ENCODE results near the gene BMPR1B.

The BMPR1B gene

GRCh38 chr4:94757192-94758140, at the start of gene BMPR1B:
BMPR1B (plus strand) TSS chr4:94757955; CDS start chr4:95104425, 346,470 bp downstream.
- DNase-seq (ENCODE audit: low spot score) = no peak

GRCh38 chr4:94711635-94712034, 46.1 kb upstream of the BMPR1B start:
- DNase-seq (ENCODE audit: low spot score) = no peak

DNA sequence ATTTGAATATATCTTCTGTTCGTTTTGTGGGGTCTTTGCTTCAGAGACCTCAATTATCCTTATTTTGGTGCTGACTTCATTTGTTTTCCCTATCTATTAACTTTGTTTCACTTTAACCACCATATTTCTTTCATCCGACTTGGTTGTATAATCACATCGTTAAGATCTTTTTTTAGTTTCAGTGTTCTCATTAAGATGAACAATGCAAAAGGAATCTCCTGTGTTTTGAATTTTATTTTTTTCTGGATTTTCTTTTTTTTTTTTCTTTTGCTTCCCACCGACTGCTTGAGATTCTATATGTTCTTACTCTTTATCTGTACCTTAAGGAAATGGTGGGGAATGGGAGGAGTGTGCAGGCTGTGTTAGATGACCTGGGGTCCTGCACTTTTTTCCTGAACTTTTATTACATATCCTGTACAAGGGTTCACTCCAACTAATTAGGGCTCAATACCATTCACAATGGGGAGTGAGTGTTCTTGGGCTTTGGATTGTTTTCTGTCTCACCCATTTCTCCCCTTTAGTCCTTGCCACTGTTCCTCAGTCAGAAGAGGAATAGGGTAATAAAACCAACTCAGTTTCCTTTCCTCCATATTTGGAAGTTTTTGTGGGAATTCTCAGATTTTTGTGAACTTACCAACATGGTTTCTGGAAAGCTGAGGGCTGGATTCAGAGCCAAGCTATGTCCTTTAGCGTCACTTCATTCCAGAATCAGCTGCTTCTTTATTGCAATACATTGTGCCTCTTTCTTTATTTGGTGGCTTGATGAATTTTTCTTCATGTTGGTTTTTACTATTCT, 43.2 kb upstream of the BMPR1B start:
- DNase-seq (ENCODE audit: low spot score) = no peak

DNA sequence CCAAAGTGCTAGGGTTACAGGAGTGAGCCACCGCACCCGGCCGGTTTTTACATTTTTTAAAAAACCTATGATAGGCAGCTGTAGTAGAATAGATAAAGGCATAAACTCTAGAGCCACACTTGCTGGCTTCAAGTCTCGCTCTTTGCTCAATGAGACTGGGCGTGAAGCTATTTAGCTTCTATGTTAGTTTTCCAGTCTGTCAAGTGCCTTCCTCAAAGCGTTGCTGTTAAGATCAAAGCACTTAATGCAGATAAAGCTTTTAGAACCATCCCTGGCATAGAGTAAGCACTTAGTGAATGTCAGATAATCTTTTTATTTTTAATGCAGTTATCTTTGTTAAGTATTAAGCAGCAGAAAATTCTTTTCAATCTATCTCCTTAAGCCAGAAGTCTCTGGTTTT, 42.0 kb upstream of the BMPR1B start:
- DNase-seq (ENCODE audit: low spot score) = no peak

DNA sequence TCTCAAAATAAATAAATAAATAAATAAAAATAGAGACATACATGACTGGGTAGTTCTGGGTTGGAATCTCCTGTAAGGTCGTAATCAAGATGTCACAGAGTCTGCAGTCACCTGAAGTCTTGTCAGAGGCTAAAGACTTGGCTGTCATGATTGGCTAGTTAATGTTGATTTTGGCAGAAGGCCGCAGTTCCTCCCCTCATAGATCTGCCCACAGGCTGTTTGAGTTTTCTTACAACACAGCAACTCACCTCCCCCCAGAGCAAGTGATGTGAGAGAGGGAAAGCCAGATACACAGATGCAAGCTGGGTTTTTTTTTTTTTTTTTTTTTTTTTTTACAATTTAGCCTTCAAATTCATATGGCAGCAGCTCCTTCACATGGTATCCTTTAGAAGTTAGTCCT, 36.4 kb upstream of the BMPR1B start:
- DNase-seq (ENCODE audit: low spot score) = no peak

- DNase-seq (ENCODE audit: low spot score) = no peak
Measured at GRCh38 chr4:94722270-94722669, 35.5 kb upstream of the BMPR1B start.

- peak; percentile 6 for DNase-seq (ENCODE audit: low spot score)
Measured at GRCh38 chr4:94722748-94723147, 35.0 kb upstream of the BMPR1B start.

GRCh38 chr4:94724016-94724790, 33.6 kb upstream of the BMPR1B start:
- no peak for DNase-seq (ENCODE audit: low spot score)

DNA sequence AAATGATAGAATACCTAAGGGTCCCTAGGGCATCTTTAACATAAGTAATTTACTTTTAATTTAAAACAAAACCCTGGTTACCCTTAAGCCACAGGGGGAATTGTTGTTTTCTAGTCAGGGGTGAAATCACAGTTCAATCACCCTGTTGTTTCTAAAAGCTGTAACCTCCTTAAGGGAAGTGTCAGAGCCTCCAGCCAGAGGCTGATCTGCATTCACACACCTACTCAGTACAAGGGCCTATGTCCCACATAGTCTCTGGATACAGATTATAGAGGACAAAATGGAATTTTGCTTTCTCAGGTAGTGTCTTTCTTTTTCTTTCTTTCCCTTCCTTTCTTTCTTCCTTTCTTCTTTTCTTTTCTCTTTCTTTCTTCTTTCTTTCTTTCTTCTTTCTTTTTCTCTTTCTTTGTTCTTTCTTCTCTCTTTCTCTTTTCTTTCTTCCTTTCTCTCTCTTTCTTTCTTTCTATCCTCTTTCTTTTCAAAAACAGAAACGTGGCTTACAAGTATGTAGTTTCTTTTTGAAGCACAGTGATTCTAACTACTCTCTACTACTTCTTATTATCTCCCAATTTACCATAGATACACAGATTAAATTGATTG, 31.1 kb upstream of the BMPR1B start:
- no peak for DNase-seq (ENCODE audit: low spot score)

DNA sequence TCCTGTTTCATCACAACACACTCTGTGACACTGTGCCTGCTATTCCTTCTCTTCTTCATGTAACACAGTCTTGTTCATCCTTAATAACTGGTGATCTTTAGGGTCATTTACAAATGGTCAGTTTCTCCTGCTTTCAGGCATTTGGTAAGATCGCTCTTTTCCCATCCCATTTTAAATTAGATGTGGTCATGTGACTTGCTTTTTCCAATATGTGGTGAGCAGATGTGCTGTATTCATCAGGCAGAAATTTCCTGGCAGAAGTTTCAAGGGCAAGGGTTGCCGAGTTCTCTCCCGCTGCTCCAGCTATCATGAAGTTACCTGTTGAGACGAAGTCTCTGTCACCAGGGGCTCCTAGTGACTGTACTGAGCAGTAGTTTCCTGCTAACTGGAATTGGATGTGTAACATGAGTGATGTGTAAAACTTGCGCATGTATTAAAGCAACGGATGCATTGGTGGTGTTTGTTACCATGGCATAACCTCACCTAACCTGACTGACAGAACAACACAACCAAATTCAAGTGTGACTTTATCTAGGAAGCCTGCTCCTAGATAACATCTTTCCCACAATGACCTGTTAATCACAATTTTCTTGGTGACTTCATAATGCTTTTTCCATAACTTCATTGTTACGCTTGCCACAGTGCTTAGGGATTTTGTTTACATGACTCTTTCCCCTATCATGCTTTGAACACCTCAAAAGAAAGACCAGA, 29.5 kb upstream of the BMPR1B start:
- no peak for DNase-seq (ENCODE audit: low spot score)

DNA sequence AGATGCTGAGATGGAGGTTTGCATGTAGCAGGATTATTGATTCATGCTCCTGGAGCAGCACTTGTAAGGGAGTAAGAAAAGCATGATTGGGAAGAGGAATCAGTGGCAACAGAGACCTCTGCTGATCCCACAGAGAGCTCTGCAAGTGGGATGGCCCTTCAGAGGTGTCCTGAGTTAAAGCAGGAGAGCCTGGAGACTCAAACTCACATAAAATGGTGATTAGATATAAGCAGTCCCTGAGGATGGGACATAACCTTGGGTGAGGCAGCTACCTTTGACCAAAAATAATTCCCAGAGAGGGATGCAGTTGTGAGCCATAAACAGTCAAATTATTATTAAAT, 25.4 kb upstream of the BMPR1B start:
- DNase-seq (ENCODE audit: low spot score) = no peak

GRCh38 chr4:94739741-94740140, 18.0 kb upstream of the BMPR1B start:
- no peak for DNase-seq (ENCODE audit: low spot score)

- no peak for DNase-seq (ENCODE audit: low spot score)
Measured at GRCh38 chr4:94741304-94741703, 16.5 kb upstream of the BMPR1B start.

GRCh38 chr4:94743838-94744237, 13.9 kb upstream of the BMPR1B start:
- no peak for DNase-seq (ENCODE audit: low spot score)

DNA sequence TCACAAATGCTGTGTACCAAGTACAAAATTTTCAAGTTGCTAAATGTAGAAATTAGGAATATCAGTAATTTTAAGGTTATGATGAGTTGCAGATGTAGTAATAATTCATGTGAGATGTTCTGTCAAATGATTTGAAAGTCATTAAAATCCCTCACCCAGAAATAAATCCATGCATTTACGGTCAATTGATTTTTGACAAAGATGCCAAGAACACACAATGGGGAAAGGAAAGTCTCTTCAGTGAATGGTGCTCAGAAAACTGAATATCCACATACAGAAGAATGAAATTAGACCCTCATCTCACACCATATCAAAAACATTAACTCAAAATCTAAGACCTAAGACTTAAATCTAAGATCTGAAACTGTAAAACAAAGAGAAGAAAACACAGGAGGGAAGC, 12.9 kb upstream of the BMPR1B start:
- DNase-seq (ENCODE audit: low spot score) = no peak

GRCh38 chr4:94746746-94747145, 11.0 kb upstream of the BMPR1B start:
- no peak for DNase-seq (ENCODE audit: low spot score)

DNA sequence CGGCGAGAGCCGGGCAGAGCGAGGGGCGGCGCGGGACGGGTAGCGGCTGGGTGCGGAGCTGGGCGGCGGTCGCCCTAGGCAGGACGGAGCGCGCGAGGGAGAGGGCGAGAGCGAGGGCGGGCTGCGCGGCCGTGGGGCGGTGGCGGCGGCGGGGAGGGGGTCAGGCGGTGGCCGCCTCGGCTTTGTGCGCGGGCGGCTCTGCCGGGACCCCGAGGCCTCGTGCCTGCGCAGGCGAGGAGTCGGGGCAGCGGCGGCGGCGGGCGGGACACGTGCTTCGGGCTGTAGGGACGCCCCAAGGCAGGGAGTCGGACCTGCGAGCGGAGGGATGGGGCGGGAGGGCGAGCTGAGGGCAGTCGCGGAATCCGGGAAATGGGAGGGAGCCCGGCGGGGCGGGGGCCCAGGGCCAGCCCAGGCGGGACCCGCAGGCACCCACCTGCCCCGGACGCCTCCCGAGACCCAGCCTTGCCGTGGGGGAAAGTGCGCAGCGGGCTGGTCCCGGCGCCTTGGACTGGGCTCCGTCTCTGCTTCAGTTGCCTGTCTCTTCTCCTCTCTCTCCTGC, 465 bp downstream of the BMPR1B start:
- peak; percentile 5 for DNase-seq (ENCODE audit: low spot score)

- no peak for DNase-seq (ENCODE audit: low spot score)
Measured at GRCh38 chr4:94758700-94759399, 1.1 kb downstream of the BMPR1B start.

GRCh38 chr4:94759767-94760211, 2.0 kb downstream of the BMPR1B start:
- no peak for DNase-seq (ENCODE audit: low spot score)

- no peak for DNase-seq (ENCODE audit: low spot score)
Measured at GRCh38 chr4:94762326-94762725, 4.6 kb downstream of the BMPR1B start.

All from germinal center (tissue), 1 donor.